NB4 (cell line): ENCODE results near the gene TARDBP.

Experiments used
- DNase-seq: peaks from one replicate; pipeline ENCODE4 v3.0.0; 2010; ENCODE audit warnings: low read depth
- H3K4me3 ChIP-seq: one replicate; pipeline ENCODE4 v1.5.1; 2011; ENCODE audit warnings: mild to moderate bottlenecking, low read depth, low read length, moderate library complexity
- MYC ChIP-seq: IDR thresholded peaks from 2 replicates; pipeline ENCODE4 v1.6.1; 2011; ENCODE audit warnings: low read depth, low read length
- POLR2A ChIP-seq: IDR thresholded peaks from 2 replicates; pipeline ENCODE4 v1.6.1; 2011; ENCODE audit warnings: mild to moderate bottlenecking; ENCODE audit not compliant: insufficient read length; ENCODE audit errors: extremely low read depth
- TF ChIP-seq, protein P1 (sequence below): IDR thresholded peaks from one replicate; pipeline ENCODE4 v1.5.1; 2012; ENCODE audit warnings: low read depth, low read length
- TF ChIP-seq, protein P2 (sequence below): IDR thresholded peaks from 2 replicates; pipeline ENCODE4 v1.6.1; 2011; ENCODE audit warnings: low read depth, low read length

Gene TARDBP

DNA sequence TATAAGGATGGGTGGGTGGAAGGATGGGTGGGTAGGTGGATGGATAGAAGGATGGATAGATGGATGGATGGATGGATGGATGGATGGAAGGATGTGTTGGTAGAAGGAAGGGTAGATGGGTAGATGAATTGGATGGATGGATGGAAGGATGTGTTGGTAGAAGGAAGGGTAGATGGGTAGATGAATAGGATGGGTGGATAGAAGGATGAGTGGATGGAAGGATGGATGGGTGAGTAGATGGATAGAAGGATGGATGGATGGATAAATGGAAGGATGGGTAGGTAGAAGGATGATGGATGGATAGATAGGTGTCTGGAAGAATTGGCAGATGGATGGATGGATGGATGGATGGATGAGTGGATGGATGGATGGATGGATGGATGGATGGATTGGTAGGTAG lies 28.6 kb downstream of the TARDBP start:
- DNase-seq = no peak
- no peak overlapping the region for H3K4me3 ChIP-seq
- no peak for TF ChIP-seq POLR2A
- TF ChIP-seq, protein P1, sequence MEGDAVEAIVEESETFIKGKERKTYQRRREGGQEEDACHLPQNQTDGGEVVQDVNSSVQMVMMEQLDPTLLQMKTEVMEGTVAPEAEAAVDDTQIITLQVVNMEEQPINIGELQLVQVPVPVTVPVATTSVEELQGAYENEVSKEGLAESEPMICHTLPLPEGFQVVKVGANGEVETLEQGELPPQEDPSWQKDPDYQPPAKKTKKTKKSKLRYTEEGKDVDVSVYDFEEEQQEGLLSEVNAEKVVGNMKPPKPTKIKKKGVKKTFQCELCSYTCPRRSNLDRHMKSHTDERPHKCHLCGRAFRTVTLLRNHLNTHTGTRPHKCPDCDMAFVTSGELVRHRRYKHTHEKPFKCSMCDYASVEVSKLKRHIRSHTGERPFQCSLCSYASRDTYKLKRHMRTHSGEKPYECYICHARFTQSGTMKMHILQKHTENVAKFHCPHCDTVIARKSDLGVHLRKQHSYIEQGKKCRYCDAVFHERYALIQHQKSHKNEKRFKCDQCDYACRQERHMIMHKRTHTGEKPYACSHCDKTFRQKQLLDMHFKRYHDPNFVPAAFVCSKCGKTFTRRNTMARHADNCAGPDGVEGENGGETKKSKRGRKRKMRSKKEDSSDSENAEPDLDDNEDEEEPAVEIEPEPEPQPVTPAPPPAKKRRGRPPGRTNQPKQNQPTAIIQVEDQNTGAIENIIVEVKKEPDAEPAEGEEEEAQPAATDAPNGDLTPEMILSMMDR = no peak
- TF ChIP-seq, protein P2, sequence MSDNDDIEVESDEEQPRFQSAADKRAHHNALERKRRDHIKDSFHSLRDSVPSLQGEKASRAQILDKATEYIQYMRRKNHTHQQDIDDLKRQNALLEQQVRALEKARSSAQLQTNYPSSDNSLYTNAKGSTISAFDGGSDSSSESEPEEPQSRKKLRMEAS = no peak
- TF ChIP-seq MYC = no peak

DNA sequence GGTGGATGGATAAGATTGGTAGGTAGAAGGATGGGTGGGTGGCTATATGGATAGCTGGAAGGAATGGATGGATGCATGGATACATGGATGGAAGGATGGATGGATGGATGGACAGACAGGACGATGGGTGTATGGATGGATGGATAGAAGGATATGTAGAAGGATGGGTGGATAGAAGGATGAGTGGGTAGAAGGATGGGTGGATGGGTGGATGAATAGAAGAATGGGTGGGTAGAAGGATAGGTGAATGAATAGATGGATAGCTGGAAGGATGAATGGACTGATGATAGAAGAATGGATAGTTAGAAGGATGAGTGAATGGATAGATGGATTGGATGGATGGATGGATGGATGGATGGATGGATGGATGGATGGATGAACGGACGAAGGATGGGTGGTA lies 29.6 kb downstream of the TARDBP start:
- no peak overlapping the region for H3K4me3 ChIP-seq
- TF ChIP-seq, protein P2 = no peak
- no peak for TF ChIP-seq POLR2A
- no peak for TF ChIP-seq MYC
- TF ChIP-seq, protein P1 = no peak
- DNase-seq = no peak

DNA sequence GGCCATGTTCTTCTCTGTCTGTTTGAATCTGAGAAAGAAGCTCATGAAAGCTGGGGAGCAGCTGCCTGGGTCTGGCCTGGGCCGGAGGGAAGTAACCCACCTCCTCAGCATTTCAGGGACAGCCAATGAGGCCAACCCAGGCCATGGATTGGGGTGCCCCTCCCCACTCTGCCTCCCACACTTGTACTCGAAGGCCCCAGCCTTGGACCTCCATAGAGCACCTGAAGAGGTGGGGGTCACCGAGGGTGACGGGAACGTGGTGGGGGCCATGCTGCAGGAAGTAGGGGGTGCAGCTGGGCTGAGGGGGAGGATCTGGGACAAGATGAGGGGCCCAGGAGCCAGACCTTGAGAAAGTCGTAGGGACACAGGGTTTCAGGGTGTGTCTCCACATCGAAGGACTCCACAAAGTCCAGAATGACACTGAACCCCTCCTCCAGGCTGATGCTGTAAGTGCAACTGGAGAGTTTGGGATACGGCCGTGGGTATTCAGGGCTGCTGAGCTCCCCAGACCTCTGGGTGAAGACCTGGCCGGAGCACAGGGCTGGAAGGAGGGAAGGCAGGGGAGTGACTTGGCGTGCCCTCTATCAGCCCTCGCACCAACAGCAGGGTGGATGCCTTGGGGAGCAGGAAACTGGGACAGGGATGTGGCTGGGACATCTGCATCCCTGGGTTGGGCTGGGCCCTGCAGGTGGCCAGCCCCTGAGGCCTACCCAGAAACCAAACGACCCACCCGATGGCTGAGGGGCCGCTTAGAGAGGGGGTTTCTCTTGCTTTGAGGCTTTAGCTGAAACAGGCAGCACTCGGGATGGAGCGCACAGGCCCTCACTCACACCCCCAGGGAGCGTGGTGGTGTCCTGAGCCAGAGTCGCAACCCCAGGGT lies 30.8 kb downstream of the TARDBP start:
- H3K4me3 ChIP-seq = no peak overlapping the region
- TF ChIP-seq, protein P1 = no peak
- TF ChIP-seq MYC (no peak), POLR2A (no peak)
- TF ChIP-seq, protein P2 = no peak
- no peak for DNase-seq

DNA sequence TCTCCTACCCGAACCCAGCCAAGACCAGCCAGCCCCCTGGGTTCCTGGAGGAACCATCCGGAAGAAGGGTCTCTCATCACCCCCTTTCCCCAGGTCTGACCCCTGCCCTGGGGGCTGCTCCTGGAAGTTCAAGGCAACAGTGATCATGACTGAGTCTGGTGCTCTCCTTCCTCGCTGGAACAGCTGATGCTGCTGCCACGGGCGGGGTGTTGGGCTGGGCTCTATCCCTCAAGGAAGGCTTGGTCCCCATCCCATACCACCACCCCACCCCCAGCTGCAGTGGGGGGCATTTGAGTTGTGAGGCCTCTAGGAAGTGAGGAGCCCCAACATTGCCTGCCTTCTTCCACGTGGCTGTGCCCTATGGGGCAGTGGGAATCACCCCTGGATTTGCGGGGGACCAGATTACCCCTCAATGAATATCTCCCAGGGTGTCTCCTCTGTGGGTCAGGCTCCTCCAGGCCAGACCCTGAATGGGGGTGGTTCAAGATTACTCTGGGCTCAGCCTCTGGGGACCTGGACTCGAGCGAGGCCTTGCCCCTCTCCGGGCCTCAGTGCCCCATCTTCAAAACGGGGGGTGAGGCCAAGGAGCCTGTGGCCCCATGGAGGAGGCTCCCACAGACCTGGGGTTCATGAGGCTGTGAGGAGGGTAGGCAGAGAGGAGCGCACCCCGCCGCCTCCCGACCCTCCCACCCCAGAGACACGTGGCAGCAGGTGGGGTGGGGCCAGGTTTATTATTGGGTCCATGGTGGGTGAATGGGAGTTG lies 31.8 kb downstream of the TARDBP start:
- no peak for TF ChIP-seq POLR2A
- TF ChIP-seq, protein P1 = no peak
- TF ChIP-seq, protein P2 = no peak
- no peak for TF ChIP-seq MYC
- no peak overlapping the region for H3K4me3 ChIP-seq
- DNase-seq = no peak

DNA sequence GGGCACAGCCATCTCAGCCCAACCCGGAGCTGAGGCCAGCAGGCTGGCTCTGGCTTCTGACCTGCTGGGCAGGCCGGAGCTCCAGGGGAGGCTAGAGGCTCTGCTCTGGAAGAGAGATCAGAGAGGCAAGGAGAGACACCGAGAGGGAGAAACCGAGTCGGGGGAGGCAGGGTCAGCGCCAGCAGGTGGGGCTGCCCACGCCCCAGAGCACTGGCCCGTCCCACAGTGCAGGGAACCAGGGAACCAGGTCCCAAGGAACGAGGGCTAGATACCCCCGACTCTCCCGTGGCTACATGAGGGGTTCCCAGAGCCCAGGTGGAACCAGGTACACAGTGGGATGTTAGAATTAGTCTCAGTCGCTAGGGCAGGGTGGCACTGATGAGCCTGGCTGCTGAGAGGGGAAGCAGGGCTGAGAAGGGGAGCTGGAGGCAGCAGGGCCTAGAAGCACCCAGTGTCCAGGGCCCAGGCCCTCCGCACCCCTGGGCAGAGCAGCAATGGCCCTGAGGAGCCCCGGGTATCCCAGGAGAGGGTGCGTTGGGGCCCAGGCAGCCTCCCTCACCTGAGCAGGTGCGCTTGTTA lies 32.5 kb downstream of the TARDBP start:
- no peak overlapping the region for H3K4me3 ChIP-seq
- DNase-seq = no peak
- TF ChIP-seq POLR2A (no peak), MYC (no peak)
- TF ChIP-seq, protein P1 = no peak
- TF ChIP-seq, protein P2 = no peak
